HCT116 (cell line): ENCODE results near the gene MBP. TPM values are rescaled to one million over a fixed set of nuclear protein-coding genes. Genes with fewer than 3 reads are reported as not detected.

Source experiments
- ATAC-seq: fragments of 200-7000 bp; cut with Tn5 transposase; 2 replicates; pipeline ENCODE4 v1.9.1; 2020; ENCODE audit warnings: mild to moderate bottlenecking, moderate library complexity
- BruUV-seq: library from RNA; stranded (reverse); fragments of 400-500 nt; replicated peaks from 2 replicates; lab custom pipeline; 2021; lab: Mats Ljungman, UMichigan
- CTCF ChIA-PET: fragments of 300-600 bp; sonication (Branson Sonifier 250); formaldehyde crosslinking; loops from one replicate; lab custom pipeline; 2021; ENCODE audit warnings: antibody characterized with exemption; lab: Charles Lee
- POLR2A ChIA-PET: fragments of 300-600, 350-600 bp; sonication (Branson Sonifier 250); formaldehyde crosslinking; loops from one replicate; lab custom pipeline; 2021; ENCODE audit warnings: antibody characterized with exemption; lab: Charles Lee
- RAD21 ChIA-PET, 2 experiments: fragments of 300-600 bp; sonication (Branson Sonifier 250); formaldehyde crosslinking; loops; one replicate each; lab custom pipeline; 2023; ENCODE audit warnings: low total read pairs in 2 of 2; ENCODE audit not compliant: uncharacterized antibody in 2 of 2, unreplicated experiment in 2 of 2, low non-redundant PET in 1 of 2; lab: Charles Lee
- DNase-seq: peaks from one replicate; pipeline ENCODE4 v3.0.0-alpha.2; 2010; ENCODE audit warnings: low read depth, low spot score
- H2AFZ ChIP-seq: fragments of 200-600 bp; shearing (Covaris generic), sonication (generic); 2 replicates; pipeline ENCODE4 v1.6.1; 2017; ENCODE audit warnings: low read depth, mixed run types, mixed read lengths, antibody characterized with exemption, low read length; ENCODE audit not compliant: poor library complexity, severe bottlenecking
- H3K27ac ChIP-seq: 2 replicates; pipeline ENCODE4 v1.5.1; 2012; ENCODE audit warnings: low read depth, low read length
- H3K27me3 ChIP-seq: fragments of 200-600 bp; sonication (generic); 2 replicates; pipeline ENCODE4 v1.6.1; 2016; ENCODE audit warnings: mixed run types, low read length, mixed read lengths; ENCODE audit not compliant: insufficient read depth
- H3K36me3 ChIP-seq, 2 experiments: fragments of 200-500 bp in 1 of 2; fragments of 200-600 bp in 1 of 2; sonication (Bioruptor generic) in 1 of 2; sonication (generic) in 1 of 2; 2 replicates each; pipeline versions ENCODE4 v1.5.1 to v1.6.1; 2014 to 2016; ENCODE audit warnings: low read length in 2 of 2, inconsistent platforms in 1 of 2, mixed read lengths in 1 of 2, mixed run types in 1 of 2; ENCODE audit not compliant: insufficient read depth in 2 of 2, control insufficient read depth in 1 of 2
- H3K4me1 ChIP-seq, 2 experiments: fragments of 200-600 bp in 1 of 2; sonication (generic) in 1 of 2; 2 replicates each; pipeline versions ENCODE4 v1.5.1 to v1.6.1; 2012 to 2017; ENCODE audit warnings: low read length in 2 of 2, inconsistent platforms in 1 of 2, mild to moderate bottlenecking in 1 of 2, mixed read lengths in 1 of 2, mixed run types in 1 of 2, moderate library complexity in 1 of 2; ENCODE audit not compliant: insufficient read depth in 2 of 2, control insufficient read depth in 1 of 2
- H3K4me2 ChIP-seq: fragments of 200-600 bp; sonication (generic); 2 replicates; pipeline ENCODE4 v1.6.1; 2017; ENCODE audit warnings: mixed run types, low read length, mixed read lengths
- H3K4me3 ChIP-seq, 2 experiments: fragments of 200-600 bp in 1 of 2; sonication (generic) in 1 of 2; replicated peaks in 1 of 2; 2 replicates each; pipeline ENCODE4 v1.5.1; 2011 to 2016; ENCODE audit warnings: low read length in 2 of 2, control low read depth in 1 of 2, low read depth in 1 of 2, mild to moderate bottlenecking in 1 of 2, mixed read lengths in 1 of 2, mixed run types in 1 of 2
- H3K79me2 ChIP-seq: fragments of 200-600 bp; sonication (generic); 2 replicates; pipeline ENCODE4 v1.6.1; 2017; ENCODE audit warnings: mild to moderate bottlenecking, mixed run types, low read length, moderate library complexity, mixed read lengths; ENCODE audit not compliant: insufficient read depth
- H3K9ac ChIP-seq: fragments of 200-600 bp; sonication (generic); 2 replicates; pipeline ENCODE4 v1.6.1; 2016; ENCODE audit warnings: low read length, mixed read lengths
- H3K9me2 ChIP-seq: fragments of 200-600 bp; sonication (generic), shearing (Covaris generic); 2 replicates; pipeline ENCODE4 v1.6.1; 2017; ENCODE audit warnings: mixed run types, mild to moderate bottlenecking, moderate library complexity; ENCODE audit not compliant: insufficient read depth
- H3K9me3 ChIP-seq, 2 experiments: fragments of 200-500 bp in 1 of 2; fragments of 200-600 bp in 1 of 2; sonication (Bioruptor generic) in 1 of 2; sonication (generic) in 1 of 2; 2 replicates each; pipeline ENCODE4 v1.6.1; 2014 to 2017; ENCODE audit warnings: low read length in 2 of 2, mixed read lengths in 2 of 2, inconsistent platforms in 1 of 2, low read depth in 1 of 2, mild to moderate bottlenecking in 1 of 2, mixed run types in 1 of 2, moderate library complexity in 1 of 2; ENCODE audit not compliant: control insufficient read depth in 1 of 2, insufficient read depth in 1 of 2
- H4K20me1 ChIP-seq: fragments of 200-600 bp; sonication (generic), shearing (Covaris generic); 2 replicates; pipeline ENCODE4 v1.6.1; 2017; ENCODE audit warnings: mixed run types, mild to moderate bottlenecking, moderate library complexity; ENCODE audit not compliant: insufficient read depth
- ATF3 ChIP-seq: IDR thresholded peaks from 2 replicates; pipeline ENCODE4 v1.6.1; 2012
- CBX3 ChIP-seq: IDR thresholded peaks from 2 replicates; pipeline ENCODE4 v1.6.1; 2012; ENCODE audit warnings: low read depth
- CEBPB ChIP-seq: IDR thresholded peaks from 2 replicates; pipeline ENCODE4 v1.6.1; 2012; ENCODE audit warnings: low read depth
- EGR1 ChIP-seq: IDR thresholded peaks from 2 replicates; pipeline ENCODE4 v1.6.1; 2012; ENCODE audit warnings: low read depth
- ELF1 ChIP-seq: IDR thresholded peaks from 2 replicates; pipeline ENCODE4 v1.6.1; 2012; ENCODE audit warnings: low read depth, borderline replicate concordance
- EZH2 ChIP-seq: fragments of 200-600 bp; sonication (generic); IDR thresholded peaks from 2 replicates; pipeline ENCODE4 v1.6.1; 2017; ENCODE audit warnings: antibody characterized with exemption, mixed run types
- EZH2phosphoT487 ChIP-seq: fragments of 200-600 bp; IDR thresholded peaks from 2 replicates; pipeline ENCODE4 v1.6.1; 2018; ENCODE audit warnings: antibody characterized with exemption, borderline replicate concordance
- FOSL1 ChIP-seq: IDR thresholded peaks from 2 replicates; pipeline ENCODE4 v1.6.1; 2012; ENCODE audit warnings: low read depth
- JUND ChIP-seq: IDR thresholded peaks from 2 replicates; pipeline ENCODE4 v1.6.1; 2012
- POLR2AphosphoS5 ChIP-seq: IDR thresholded peaks from 2 replicates; pipeline ENCODE4 v1.6.1; 2011; ENCODE audit warnings: mild to moderate bottlenecking, low read depth, low read length, moderate library complexity
- SP1 ChIP-seq: IDR thresholded peaks from 2 replicates; pipeline ENCODE4 v1.6.1; 2012; ENCODE audit warnings: low read depth
- SRF ChIP-seq: IDR thresholded peaks from 2 replicates; pipeline ENCODE4 v1.6.1; 2012; ENCODE audit warnings: low read depth
- TCF7L2 ChIP-seq: IDR thresholded peaks from 2 replicates; pipeline ENCODE4 v1.7.0; 2011; ENCODE audit warnings: borderline replicate concordance, inconsistent platforms; ENCODE audit not compliant: insufficient read depth, insufficient read length; ENCODE audit errors: extremely low read depth
- YY1 ChIP-seq: IDR thresholded peaks from 2 replicates; pipeline ENCODE4 v1.6.1; 2011; ENCODE audit warnings: low read length, low read depth, moderate library complexity, mild to moderate bottlenecking; ENCODE audit not compliant: insufficient replicate concordance; ENCODE audit errors: extremely low read depth
- ZBTB33 ChIP-seq: IDR thresholded peaks from 2 replicates; pipeline ENCODE4 v1.6.1; 2011; ENCODE audit warnings: mild to moderate bottlenecking, low read length, moderate library complexity; ENCODE audit not compliant: insufficient replicate concordance; ENCODE audit errors: extremely low read depth
- ZFX ChIP-seq: fragments of 450-650 bp; IDR thresholded peaks from 2 replicates; pipeline ENCODE4 v1.6.1; 2017
- intact Hi-C: fragments of 100-400 bp; cut with micrococcal nuclease; formaldehyde crosslinking; loops from 2 replicates; pipeline ENCODE4 v1.10.0; 2022
- total RNA-seq: library from RNA; stranded (reverse); gene quantifications from one replicate; pipeline ENCODE4 v1.2.1, GENCODE V29; 2021; ENCODE audit not compliant: unreplicated experiment

Gene MBP
- total RNA-seq, 1 experiment from 2014 or later: 34.9 TPM

GRCh38 chr18:77108821-77109647, 23.5 kb downstream of the MBP start:
- ATAC-seq (no peak), DNase-seq (no peak)
- no TSS peak for BruUV-seq
- peaks cover 2 to 4% of the 10 kb centered on the region in 2 experiments; a peak in 1 of 4 replicates for H3K36me3 ChIP-seq
- no peak overlapping the region for H3K4me2 ChIP-seq
- H2AFZ ChIP-seq: no peak overlapping the region
- no peaks in the 10 kb centered on the region for H3K9me2 ChIP-seq
- ChIA-PET RAD21 (no interaction called here), POLR2A (no interaction called here), CTCF (no interaction called here)
- no peak for TF ChIP-seq EZH2
- TF ChIP-seq TCF7L2: no peak
- TF ChIP-seq ZFX: no peak
- no peak for TF ChIP-seq EGR1
- no peak for TF ChIP-seq POLR2AphosphoS5
- H3K4me3 ChIP-seq: no peak overlapping the region
- H3K9ac ChIP-seq: no peak overlapping the region
- H3K79me2 ChIP-seq: peaks cover 33% of the 10 kb centered on the region; the same call in 1 of the 2 replicates
- no peaks in the 10 kb centered on the region for H3K9me3 ChIP-seq
- H3K27me3 ChIP-seq: no peaks in the 10 kb centered on the region
- intact Hi-C loops: no loop called here
- H3K4me1 ChIP-seq: peaks cover 2 to 31% of the 10 kb centered on the region in 2 experiments
- no peak overlapping the region for H3K27ac ChIP-seq
- H4K20me1 ChIP-seq: no peaks in the 10 kb centered on the region

- DNase-seq (no peak), ATAC-seq (no peak)
- H3K9me2 ChIP-seq: no peaks in the 10 kb centered on the region
- H3K4me2 ChIP-seq: no peak overlapping the region
- no peaks in the 10 kb centered on the region for H3K9me3 ChIP-seq
- intact Hi-C loops: no loop called here
- peaks cover 4 to 8% of the 10 kb centered on the region in 2 experiments; a peak in 2 of 4 replicates for H3K36me3 ChIP-seq
- ChIA-PET RAD21 (no interaction called here), CTCF (no interaction called here), POLR2A (no interaction called here)
- H3K9ac ChIP-seq: no peak overlapping the region
- no peak overlapping the region for H2AFZ ChIP-seq
- peaks cover 11 to 40% of the 10 kb centered on the region in 2 experiments for H3K4me1 ChIP-seq
- no peak overlapping the region for H3K4me3 ChIP-seq
- H3K27ac ChIP-seq: no peak overlapping the region
- no peak for TF ChIP-seq TCF7L2
- no peak for TF ChIP-seq YY1
- TF ChIP-seq EGR1: no peak
- TF ChIP-seq POLR2AphosphoS5: no peak
- TF ChIP-seq FOSL1: no peak
- no peak for TF ChIP-seq ZBTB33
- TF ChIP-seq ZFX: no peak
- TF ChIP-seq CBX3: no peak
- TF ChIP-seq ATF3: no peak
- no peak for TF ChIP-seq CEBPB
- TF ChIP-seq SP1: no peak
- no peak for TF ChIP-seq ELF1
- TF ChIP-seq EZH2phosphoT487: no peak
- TF ChIP-seq SRF: no peak
- TF ChIP-seq JUND: no peak
- no peaks in the 10 kb centered on the region for H3K27me3 ChIP-seq
- H3K79me2 ChIP-seq: peaks cover 30% of the 10 kb centered on the region; the same call in 1 of the 2 replicates
- no peaks in the 10 kb centered on the region for H4K20me1 ChIP-seq
- BruUV-seq: no TSS peak
Observed at GRCh38 chr18:77108001-77108692, 24.4 kb downstream of the MBP start.
